ENCODE measurements around the gene DNAH10.

DNAH10 gene

GRCh38 chr12:123723011-123723410 lies 39.1 kb upstream of the DNAH10 start:
- H4K20me1 ChIP-seq (ENCODE audit: low read depth, low read length), result no peaks in the 10 kb centered on the region; the same call in 1 of the 2 replicates
- H2AFZ ChIP-seq (ENCODE audit: low read depth, low read length, severe bottlenecking), result no peak overlapping the region
- no peak overlapping the region for H3K4me3 ChIP-seq (ENCODE audit: insufficient read depth, low read length, poor library complexity, severe bottlenecking)
- no peak overlapping the region for H3K9ac ChIP-seq (ENCODE audit: low read length)
- H3K9me2 ChIP-seq (replicated peaks; ENCODE audit: insufficient read depth, low read length), result no peaks in the 10 kb centered on the region
- no peak overlapping the region for H3K27ac ChIP-seq (ENCODE audit: low read depth, low read length)
- H3K9me3 ChIP-seq (ENCODE audit: insufficient read depth, low read length), result no peaks in the 10 kb centered on the region
- TF ChIP-seq CTCF (IDR thresholded peaks at IDR 0.05; ENCODE audit: insufficient read depth, low read length, poor library complexity, severe bottlenecking), result no peak
- H3K79me2 ChIP-seq (ENCODE audit: insufficient read depth, low read length), result no peaks in the 10 kb centered on the region; the same call in 1 of the 2 replicates
- peaks cover 13% of the 10 kb centered on the region; the same call in 1 of the 2 replicates for H3K36me3 ChIP-seq (ENCODE audit: low read length)
- H3F3A ChIP-seq (ENCODE audit: insufficient read depth), result no peaks in the 10 kb centered on the region
- H3K27me3 ChIP-seq (ENCODE audit: low read length), result no peaks in the 10 kb centered on the region
- no peak overlapping the region for H3K4me2 ChIP-seq (ENCODE audit: low read depth, low read length, poor library complexity, severe bottlenecking)

GRCh38 chr12:123723765-123724164 lies 38.3 kb upstream of the DNAH10 start:
- H2AFZ ChIP-seq (ENCODE audit: low read depth, low read length, severe bottlenecking), result no peak overlapping the region
- no peaks in the 10 kb centered on the region for H3K9me2 ChIP-seq (replicated peaks; ENCODE audit: insufficient read depth, low read length)
- no peak overlapping the region for H3K9ac ChIP-seq (ENCODE audit: low read length)
- H3K36me3 ChIP-seq (ENCODE audit: low read length), result peaks cover 9% of the 10 kb centered on the region; the same call in 1 of the 2 replicates
- TF ChIP-seq CTCF (IDR thresholded peaks at IDR 0.05; ENCODE audit: insufficient read depth, low read length, poor library complexity, severe bottlenecking) (no peak), EZH2phosphoT487 (conservative IDR thresholded peaks at IDR 0.05; ENCODE audit: low read length) (no peak)
- no peak overlapping the region for H3K4me2 ChIP-seq (ENCODE audit: low read depth, low read length, poor library complexity, severe bottlenecking)
- H4K20me1 ChIP-seq (ENCODE audit: low read depth, low read length), result no peaks in the 10 kb centered on the region; the same call in 1 of the 2 replicates
- no peaks in the 10 kb centered on the region for H3K9me3 ChIP-seq (ENCODE audit: insufficient read depth, low read length)
- H3F3A ChIP-seq (ENCODE audit: insufficient read depth), result no peaks in the 10 kb centered on the region
- H3K27ac ChIP-seq (ENCODE audit: low read depth, low read length), result no peak overlapping the region
- H3K4me3 ChIP-seq (ENCODE audit: insufficient read depth, low read length, poor library complexity, severe bottlenecking), result no peak overlapping the region
- H3K79me2 ChIP-seq (ENCODE audit: insufficient read depth, low read length), result no peaks in the 10 kb centered on the region; the same call in 1 of the 2 replicates
- no peaks in the 10 kb centered on the region for H3K27me3 ChIP-seq (ENCODE audit: low read length)

- H3K4me2 ChIP-seq (ENCODE audit: low read depth, low read length, poor library complexity, severe bottlenecking), result no peak overlapping the region
- no peaks in the 10 kb centered on the region for H3F3A ChIP-seq (ENCODE audit: insufficient read depth)
- H2AFZ ChIP-seq (ENCODE audit: low read depth, low read length, severe bottlenecking), result no peak overlapping the region
- peaks cover 18% of the 10 kb centered on the region; the same call in 1 of the 2 replicates for H3K36me3 ChIP-seq (ENCODE audit: low read length)
- H3K79me2 ChIP-seq (ENCODE audit: insufficient read depth, low read length), result no peaks in the 10 kb centered on the region; the same call in 1 of the 2 replicates
- no peaks in the 10 kb centered on the region for H3K27me3 ChIP-seq (ENCODE audit: low read length)
- H3K9me3 ChIP-seq (ENCODE audit: insufficient read depth, low read length), result no peaks in the 10 kb centered on the region
- H3K27ac ChIP-seq (ENCODE audit: low read depth, low read length), result no peak overlapping the region
- H3K4me3 ChIP-seq (ENCODE audit: insufficient read depth, low read length, poor library complexity, severe bottlenecking), result no peak overlapping the region
- H3K9ac ChIP-seq (ENCODE audit: low read length), result no peak overlapping the region
- no peaks in the 10 kb centered on the region for H3K9me2 ChIP-seq (replicated peaks; ENCODE audit: insufficient read depth, low read length)
- H4K20me1 ChIP-seq (ENCODE audit: low read depth, low read length), result no peaks in the 10 kb centered on the region; the same call in 1 of the 2 replicates
- no peak for TF ChIP-seq CTCF (IDR thresholded peaks at IDR 0.05; ENCODE audit: insufficient read depth, low read length, poor library complexity, severe bottlenecking)
- TF ChIP-seq EZH2phosphoT487 (conservative IDR thresholded peaks at IDR 0.05; ENCODE audit: low read length), result no peak
Observed at GRCh38 chr12:123726244-123726643, 35.9 kb upstream of the DNAH10 start.

All from SU-DHL-6 (cell line).